Measurements from ENCODE around the gene ABCA4.

- TF ChIP-seq CREB1 (IDR thresholded peaks at IDR 0.05; ENCODE audit: low read depth) = no peak
- TF ChIP-seq REST (IDR thresholded peaks at IDR 0.05; ENCODE audit: low read depth) = no peak
- no peak for TF ChIP-seq FOXM1 (IDR thresholded peaks at IDR 0.05; ENCODE audit: borderline replicate concordance, low read depth)
- no peak for TF ChIP-seq RAD21 (IDR thresholded peaks at IDR 0.05; ENCODE audit: low read depth)
- no peak for TF ChIP-seq EP300 (IDR thresholded peaks at IDR 0.05; ENCODE audit: borderline replicate concordance)
- no peak for TF ChIP-seq MAX (IDR thresholded peaks at IDR 0.05)
Measured at GRCh38 chr1:94014635-94015488, 106.1 kb downstream of the ABCA4 start.
